Mesendoderm (in vitro differentiated cells): ENCODE results near the gene EIF2AK2.
"Not testable (repeated sequence)": the region's sequence is repeated elsewhere in the genome, so short reads cannot be mapped to it uniquely, and the experiment has no call there.

Source experiments
- DNase-seq: peaks from one replicate; pipeline ENCODE4 v3.0.0; 2013
- H2AK5ac ChIP-seq: 2 replicates; pipeline ENCODE4 v1.6.1; 2013; ENCODE audit warnings: low read length, inconsistent platforms
- H2BK120ac ChIP-seq: 2 replicates; pipeline ENCODE4 v1.6.1; 2013; ENCODE audit warnings: low read depth, mild to moderate bottlenecking, low read length, moderate library complexity, mixed read lengths
- H2BK15ac ChIP-seq: replicated peaks from 2 replicates; pipeline ENCODE4 v1.6.1; 2013; ENCODE audit warnings: low read depth, mild to moderate bottlenecking, moderate library complexity
- H2BK5ac ChIP-seq: 2 replicates; pipeline ENCODE4 v1.6.1; 2013; ENCODE audit warnings: low read length, inconsistent platforms
- H3K18ac ChIP-seq: 2 replicates; pipeline ENCODE4 v1.6.1; 2013; ENCODE audit warnings: mild to moderate bottlenecking, low read length, mixed read lengths
- H3K23ac ChIP-seq: one replicate; pipeline ENCODE4 v1.6.1; 2013; ENCODE audit warnings: low read length
- H3K27ac ChIP-seq: 2 replicates; pipeline ENCODE4 v1.5.1; 2013; ENCODE audit warnings: low read depth, mild to moderate bottlenecking, inconsistent platforms, low read length, moderate library complexity
- H3K27me3 ChIP-seq: 2 replicates; pipeline ENCODE4 v1.6.1; 2013; ENCODE audit warnings: low read length, control low read depth, mild to moderate bottlenecking, inconsistent platforms; ENCODE audit not compliant: insufficient read depth, poor library complexity
- H3K36me3 ChIP-seq: 2 replicates; pipeline ENCODE4 v1.6.1; 2013; ENCODE audit warnings: low read length, inconsistent platforms; ENCODE audit not compliant: control insufficient read depth, insufficient read depth
- H3K4ac ChIP-seq: one replicate; pipeline ENCODE4 v1.6.1; 2013; ENCODE audit warnings: low read depth, mild to moderate bottlenecking, low read length, moderate library complexity
- H3K4me1 ChIP-seq: 2 replicates; pipeline ENCODE4 v1.6.1; 2013; ENCODE audit warnings: low read depth, low read length, inconsistent platforms; ENCODE audit not compliant: control insufficient read depth
- H3K4me2 ChIP-seq: 2 replicates; pipeline ENCODE4 v1.6.1; 2013; ENCODE audit warnings: low read length
- H3K4me3 ChIP-seq: 2 replicates; pipeline ENCODE4 v1.5.1; 2013; ENCODE audit warnings: mild to moderate bottlenecking, low read length
- H3K56ac ChIP-seq: one replicate; pipeline ENCODE4 v1.6.1; 2013; ENCODE audit warnings: low read length
- H3K79me1 ChIP-seq: 2 replicates; pipeline ENCODE4 v1.6.1; 2013; ENCODE audit warnings: low read length, inconsistent platforms
- H3K79me2 ChIP-seq: 2 replicates; pipeline ENCODE4 v1.6.1; 2013; ENCODE audit warnings: mild to moderate bottlenecking, low read length; ENCODE audit not compliant: control insufficient read depth, insufficient read depth
- H3K9ac ChIP-seq: 2 replicates; pipeline ENCODE4 v1.6.1; 2013; ENCODE audit warnings: low read length, inconsistent platforms
- H4K5ac ChIP-seq: one replicate; pipeline ENCODE4 v1.6.1; 2013; ENCODE audit warnings: low read length
- H4K8ac ChIP-seq: one replicate; pipeline ENCODE4 v1.6.1; 2013; ENCODE audit warnings: low read depth, mild to moderate bottlenecking, control low read depth, low read length, moderate library complexity
- WGBS: extraction: QIAGEN DNeasy Blood & Tissue Kit; methylation state at CpG from one replicate; pipeline ENCODE4 v1.1.7; 2013; ENCODE audit warnings: low lambda C conversion rate, missing lambda C conversion rate; ENCODE audit not compliant: insufficient coverage; ENCODE audit errors: extremely low coverage; 5-methylcytosine and 5-hydroxymethylcytosine counted together

EIF2AK2 gene

GRCh38 chr2:37201208-37201607 is 44.4 kb upstream of the EIF2AK2 start:
- H4K8ac ChIP-seq: no peak overlapping the region
- no CpG with 5 or more reads among the region's 1 CpG for WGBS

GRCh38 chr2:37198681-37199065 is 41.9 kb upstream of the EIF2AK2 start:
- peak overlapping the region; percentile 44 for H3K56ac ChIP-seq
- peak overlapping the region; percentile 11 for H3K27ac ChIP-seq
- no peaks in the 10 kb centered on the region for H3K4me1 ChIP-seq
- H2AK5ac ChIP-seq: no peak overlapping the region
- peak overlapping the region; percentile 16 for H3K9ac ChIP-seq
- H3K4me3 ChIP-seq: no peak overlapping the region
- H3K79me1 ChIP-seq: no peaks in the 10 kb centered on the region
- peak overlapping the region; percentile 65 for H2BK120ac ChIP-seq
- no peak overlapping the region for H2BK5ac ChIP-seq
- H2BK15ac ChIP-seq: no peak overlapping the region
- H3K27me3 ChIP-seq: no peaks in the 10 kb centered on the region
- H3K18ac ChIP-seq: peak overlapping the region; percentile 75
- WGBS: no CpG with 5 or more reads among the region's 8 CpGs
- no peak overlapping the region for H4K5ac ChIP-seq
- no peak overlapping the region for H3K23ac ChIP-seq
- peak overlapping the region; percentile 55 for H3K4ac ChIP-seq
- no peak overlapping the region for H3K4me2 ChIP-seq
- peaks cover 7% of the 10 kb centered on the region for H3K79me2 ChIP-seq
- DNase-seq: no peak
- no peak overlapping the region for H4K8ac ChIP-seq
- H3K36me3 ChIP-seq: peaks cover 4% of the 10 kb centered on the region

More at GRCh38 chr2:37201208-37201607, 44.4 kb upstream of the EIF2AK2 start:
- Histone ChIP-seq H4K5ac (no peak overlapping the region), H2BK120ac (no peak overlapping the region), H3K56ac (no peak overlapping the region), H3K4me1 (peaks cover 2% of the 10 kb centered on the region), H2BK15ac (no peak overlapping the region), H3K4me3 (no peak overlapping the region), H3K36me3 (peaks cover 5% of the 10 kb centered on the region), H3K79me2 (peaks cover 8% of the 10 kb centered on the region), H3K27ac (no peak overlapping the region), H3K4ac (no peak overlapping the region), H2BK5ac (no peak overlapping the region), H3K9ac (no peak overlapping the region), H2AK5ac (no peak overlapping the region), H3K18ac (no peak overlapping the region), H3K4me2 (no peak overlapping the region), H3K79me1 (no peaks in the 10 kb centered on the region), H3K23ac (no peak overlapping the region), H3K27me3 (no peaks in the 10 kb centered on the region)
- no peak for DNase-seq

GRCh38 chr2:37196320-37197195 is 39.8 kb upstream of the EIF2AK2 start, which contains the start of gene CEBPZOS:
Gene CEBPZOS, plus strand, starts transcription at chr2:37196496. Its CDS starts 3,209 bp downstream, at chr2:37199705.
- H2BK5ac ChIP-seq: peak within 1 kb of the TSS; percentile 58
- no peaks in the 10 kb centered on the region for H3K27me3 ChIP-seq
- H3K23ac ChIP-seq: peak within 1 kb of the TSS; percentile 69
- H3K56ac ChIP-seq: peak within 1 kb of the TSS; percentile 95
- no peak within 1 kb of the TSS for H2AK5ac ChIP-seq
- H3K18ac ChIP-seq: peak within 1 kb of the TSS; percentile 62
- WGBS: no CpG with 5 or more reads among the region's 72 CpGs
- peak within 1 kb of the TSS; percentile 76 for H3K4me2 ChIP-seq
- H3K36me3 ChIP-seq: no peaks in the 10 kb centered on the region
- H3K79me1 ChIP-seq: no peaks in the 10 kb centered on the region
- peak within 1 kb of the TSS; percentile 41 for H3K27ac ChIP-seq
- H3K4me3 ChIP-seq: peak within 1 kb of the TSS; percentile 75
- peak within 1 kb of the TSS; percentile 90 for H3K9ac ChIP-seq
- H3K4ac ChIP-seq: peak within 1 kb of the TSS; percentile 74
- H2BK120ac ChIP-seq: no peak within 1 kb of the TSS
- no peak within 1 kb of the TSS for H2BK15ac ChIP-seq
- no peak within 1 kb of the TSS for H4K8ac ChIP-seq
- no peaks in the 10 kb centered on the region for H3K4me1 ChIP-seq
- peaks cover 5% of the 10 kb centered on the region for H3K79me2 ChIP-seq
- DNase-seq: peak; percentile 77
- H4K5ac ChIP-seq: peak within 1 kb of the TSS; percentile 60

GRCh38 chr2:37195862-37196319 is 39.1 kb upstream of the EIF2AK2 start:
- WGBS: no CpG with 5 or more reads among the region's 20 CpGs
- not testable (repeated sequence) for H2BK5ac ChIP-seq, H3K23ac ChIP-seq, H4K8ac ChIP-seq, H3K4me1 ChIP-seq, H2AK5ac ChIP-seq, H3K27ac ChIP-seq, H3K27me3 ChIP-seq, H3K36me3 ChIP-seq, H3K79me1 ChIP-seq, H3K79me2 ChIP-seq, DNase-seq, H2BK120ac ChIP-seq, H2BK15ac ChIP-seq, H3K4ac ChIP-seq, H3K4me3 ChIP-seq
- Histone ChIP-seq H3K9ac (peak overlapping the region; percentile 37), H4K5ac (peak overlapping the region; percentile 60), H3K18ac (peak overlapping the region; percentile 21), H3K4me2 (peak overlapping the region; percentile 76), H3K56ac (peak overlapping the region; percentile 66)

- no peak overlapping the region for H3K27ac ChIP-seq
- no peak overlapping the region for H3K4me2 ChIP-seq
- no peak overlapping the region for H3K4ac ChIP-seq
- H3K56ac ChIP-seq: no peak overlapping the region
- H3K79me1 ChIP-seq: no peaks in the 10 kb centered on the region
- no peak overlapping the region for H3K18ac ChIP-seq
- H2BK5ac ChIP-seq: no peak overlapping the region
- H3K27me3 ChIP-seq: no peaks in the 10 kb centered on the region
- no CpG with 5 or more reads among the region's 1 CpG for WGBS
- no peak overlapping the region for H3K4me3 ChIP-seq
- peak overlapping the region; percentile 52 for H2AK5ac ChIP-seq
- no peak for DNase-seq
- H3K36me3 ChIP-seq: no peaks in the 10 kb centered on the region
- no peak overlapping the region for H3K9ac ChIP-seq
- peak overlapping the region; percentile 80 for H2BK15ac ChIP-seq
- H2BK120ac ChIP-seq: no peak overlapping the region
- no peak overlapping the region for H4K8ac ChIP-seq
- H3K23ac ChIP-seq: no peak overlapping the region
- H4K5ac ChIP-seq: no peak overlapping the region
- H3K79me2 ChIP-seq: peaks cover 5% of the 10 kb centered on the region
- H3K4me1 ChIP-seq: peaks cover 9% of the 10 kb centered on the region
Measured at GRCh38 chr2:37192551-37192950, 35.8 kb upstream of the EIF2AK2 start.
